ENCODE results near the gene ELF3.
A peak's percentile ranks its signal among the peaks of the same experiment; 100 is the strongest.

The ELF3 gene

GRCh38 chr1:201982623-201983379, 27.6 kb upstream of the ELF3 start, which contains the start of gene RNPEP:
RNPEP (plus strand) TSS chr1:201982648; CDS start chr1:201982667, 19 bp downstream.
- Histone ChIP-seq H4K20me1 (ENCODE audit: insufficient read depth, low read length) (no peaks in the 10 kb centered on the region), H3K4me2 (ENCODE audit: low read length) (peak within 1 kb of the TSS; percentile 83), H3K36me3 (ENCODE audit: insufficient read depth, low read length) (no peaks in the 10 kb centered on the region), H3K9ac (ENCODE audit: low read length) (peak within 1 kb of the TSS; percentile 72), H3K27ac (ENCODE audit: low read depth, low read length, poor library complexity, severe bottlenecking) (no peak within 1 kb of the TSS), H3K4me1 (ENCODE audit: insufficient read depth, low read length, severe bottlenecking) (peaks cover 7% of the 10 kb centered on the region), H3K4me3 (ENCODE audit: low read depth, low read length, poor library complexity, severe bottlenecking) (peak within 1 kb of the TSS; percentile 82), H2AFZ (ENCODE audit: low read length) (0 out of 2 replicates have a peak within 1 kb of the TSS, but pooled peaks have one; percentile 71), H3F3A (ENCODE audit: insufficient read depth, low read length) (no peaks in the 10 kb centered on the region), H3K9me2 (ENCODE audit: low read depth, low read length) (no peaks in the 10 kb centered on the region), H3K27me3 (ENCODE audit: insufficient read depth, low read length) (no peaks in the 10 kb centered on the region; the same call in 1 of the 2 replicates), H3K79me2 (ENCODE audit: insufficient read depth, low read length) (no peaks in the 10 kb centered on the region), H3K9me3 (ENCODE audit: low read length) (no peaks in the 10 kb centered on the region)
- TF ChIP-seq CTCF (IDR thresholded peaks at IDR 0.05; ENCODE audit: low read length) (peak; percentile 6; the same call in 1 of the 2 replicates), EZH2 (IDR thresholded peaks at IDR 0.05; ENCODE audit: borderline replicate concordance, low read length) (no peak)

DNA sequence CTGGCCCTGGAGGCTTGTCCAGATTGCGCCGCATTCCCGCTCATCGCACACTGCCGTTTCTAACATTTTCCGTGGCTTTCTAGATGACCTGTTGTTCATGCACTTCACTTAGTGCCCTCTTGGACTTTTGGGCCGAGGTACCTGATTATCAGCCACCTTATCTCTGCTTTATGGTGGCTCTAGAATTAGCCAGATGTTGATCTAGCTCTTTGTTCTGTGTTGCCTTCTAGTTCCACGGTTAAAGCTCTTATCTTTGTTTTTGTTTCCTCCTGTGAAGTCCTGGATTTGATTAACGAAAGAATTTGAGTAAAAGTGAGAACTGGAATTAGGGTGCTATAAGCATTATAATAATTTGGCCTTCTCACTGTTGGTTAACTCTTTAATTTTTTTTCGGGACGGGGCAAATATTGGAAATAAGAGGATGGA, 27.0 kb upstream of the ELF3 start:
- Histone ChIP-seq H4K20me1 (ENCODE audit: insufficient read depth, low read length) (no peaks in the 10 kb centered on the region), H3K4me2 (ENCODE audit: low read length) (peak overlapping the region; percentile 83), H3K9ac (ENCODE audit: low read length) (peak overlapping the region; percentile 72; the same call in 1 of the 2 replicates), H3K27me3 (ENCODE audit: insufficient read depth, low read length) (no peaks in the 10 kb centered on the region; the same call in 1 of the 2 replicates), H2AFZ (ENCODE audit: low read length) (no peak overlapping the region), H3K4me1 (ENCODE audit: insufficient read depth, low read length, severe bottlenecking) (peaks cover 7% of the 10 kb centered on the region), H3K9me3 (ENCODE audit: low read length) (no peaks in the 10 kb centered on the region), H3K27ac (ENCODE audit: low read depth, low read length, poor library complexity, severe bottlenecking) (no peak overlapping the region), H3K36me3 (ENCODE audit: insufficient read depth, low read length) (no peaks in the 10 kb centered on the region), H3K4me3 (ENCODE audit: low read depth, low read length, poor library complexity, severe bottlenecking) (peak overlapping the region; percentile 82), H3K79me2 (ENCODE audit: insufficient read depth, low read length) (no peaks in the 10 kb centered on the region), H3F3A (ENCODE audit: insufficient read depth, low read length) (no peaks in the 10 kb centered on the region), H3K9me2 (ENCODE audit: low read depth, low read length) (no peaks in the 10 kb centered on the region)
- no peak for TF ChIP-seq EZH2 (IDR thresholded peaks at IDR 0.05; ENCODE audit: borderline replicate concordance, low read length)

DNA sequence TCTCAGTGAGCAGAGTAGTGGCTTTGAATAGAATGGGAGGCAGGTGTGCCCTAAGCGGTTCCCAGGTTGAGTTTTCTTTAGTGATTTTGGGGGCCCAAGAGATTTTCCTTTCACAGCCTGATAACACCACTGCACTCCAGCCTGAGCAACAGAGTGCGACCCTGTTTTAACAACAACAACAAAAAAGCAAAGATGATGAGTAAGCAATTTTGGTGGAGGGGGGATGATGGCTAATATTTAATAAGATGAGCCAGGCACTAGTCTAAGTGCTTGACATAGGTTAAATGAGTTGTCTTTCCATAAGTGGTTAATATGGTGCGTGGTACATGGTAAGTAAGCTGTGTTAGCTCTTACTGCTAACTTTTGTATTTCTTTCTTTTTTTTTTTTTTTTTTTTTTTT, 25.9 kb upstream of the ELF3 start:
- no peaks in the 10 kb centered on the region for H3K9me2 ChIP-seq (ENCODE audit: low read depth, low read length)

More for the DNA sequence above, 25.9 kb upstream of the ELF3 start:
- no peak overlapping the region for H3K4me2 ChIP-seq (ENCODE audit: low read length)
- H3K4me1 ChIP-seq (ENCODE audit: insufficient read depth, low read length, severe bottlenecking), result peaks cover 7% of the 10 kb centered on the region
- no peaks in the 10 kb centered on the region for H3K9me3 ChIP-seq (ENCODE audit: low read length)
- no peak overlapping the region for H3K9ac ChIP-seq (ENCODE audit: low read length)
- no peaks in the 10 kb centered on the region for H3F3A ChIP-seq (ENCODE audit: insufficient read depth, low read length)
- H3K27me3 ChIP-seq (ENCODE audit: insufficient read depth, low read length), result no peaks in the 10 kb centered on the region; the same call in 1 of the 2 replicates
- H4K20me1 ChIP-seq (ENCODE audit: insufficient read depth, low read length), result no peaks in the 10 kb centered on the region
- H3K36me3 ChIP-seq (ENCODE audit: insufficient read depth, low read length), result no peaks in the 10 kb centered on the region
- no peaks in the 10 kb centered on the region for H3K79me2 ChIP-seq (ENCODE audit: insufficient read depth, low read length)
- H2AFZ ChIP-seq (ENCODE audit: low read length), result no peak overlapping the region
- no peak overlapping the region for H3K4me3 ChIP-seq (ENCODE audit: low read depth, low read length, poor library complexity, severe bottlenecking)
- TF ChIP-seq EZH2 (IDR thresholded peaks at IDR 0.05; ENCODE audit: borderline replicate concordance, low read length) (no peak), CTCF (IDR thresholded peaks at IDR 0.05; ENCODE audit: low read length) (no peak)
- H3K27ac ChIP-seq (ENCODE audit: low read depth, low read length, poor library complexity, severe bottlenecking), result no peak overlapping the region
